HEK293 (cell line): Measurements from ENCODE around the gene TCERG1.

Experiments used
- CTCF ChIA-PET: fragments of 350-600 bp; formaldehyde crosslinking; extraction: SDS; loops from one replicate; lab custom pipeline; 2021; ENCODE audit warnings: antibody characterized with exemption; lab: Yijun Ruan, JAX
- POLR2A ChIA-PET: fragments of 300-600 bp; formaldehyde crosslinking; extraction: SDS; loops from one replicate; lab custom pipeline; 2020; ENCODE audit warnings: antibody characterized with exemption, inconsistent platforms; lab: Yijun Ruan, JAX
- H3K27ac ChIP-seq: fragments of 200-500 bp; sonication (Bioruptor generic); 2 replicates; pipeline ENCODE4 v1.5.1; 2014; ENCODE audit warnings: low read depth, low read length, control low read depth, inconsistent platforms; ENCODE audit errors: extremely low read depth
- H3K36me3 ChIP-seq, 2 experiments: fragments of 200-500 bp in 1 of 2; sonication (Bioruptor generic) in 1 of 2; 1 replicate in 1 of 2; 2 replicates in 1 of 2; pipeline ENCODE4 v1.5.1; 2014 to 2017; ENCODE audit warnings: inconsistent platforms in 2 of 2, low read length in 2 of 2; ENCODE audit not compliant: control insufficient read depth in 2 of 2, insufficient read depth in 1 of 2
- H3K4me1 ChIP-seq: fragments of 200-500 bp; sonication (Bioruptor generic); 2 replicates; pipeline ENCODE4 v1.5.1; 2014; ENCODE audit warnings: mild to moderate bottlenecking, low read length, inconsistent platforms; ENCODE audit not compliant: control insufficient read depth, insufficient read depth
- H3K4me3 ChIP-seq: 2 replicates; pipeline ENCODE4 v1.5.1; 2011; ENCODE audit warnings: low read depth, mild to moderate bottlenecking, control low read depth, low read length, moderate library complexity
- H3K9me3 ChIP-seq: fragments of 200-500 bp; sonication (Bioruptor generic); 2 replicates; pipeline ENCODE4 v1.5.1; 2014; ENCODE audit warnings: low read depth, low read length, inconsistent platforms; ENCODE audit not compliant: control insufficient read depth, insufficient read depth
- AEBP2 ChIP-seq: fragments of 450-650 bp; formaldehyde crosslinking; IDR thresholded peaks from 2 replicates; pipeline ENCODE4 v1.5.1; 2016; ENCODE audit warnings: missing biosample characterization, missing genetic modification characterization, borderline replicate concordance
- BCL6B ChIP-seq: fragments of 450-650 bp; formaldehyde crosslinking; IDR thresholded peaks from 2 replicates; pipeline ENCODE4 v1.5.1; 2017; ENCODE audit warnings: missing biosample characterization, missing genetic modification characterization
- ELK4 ChIP-seq: IDR thresholded peaks from 2 replicates; pipeline ENCODE4 v1.6.1; 2011; ENCODE audit warnings: mild to moderate bottlenecking, low read depth, low read length, borderline replicate concordance
- INSM2 ChIP-seq: fragments of 450-650 bp; formaldehyde crosslinking; IDR thresholded peaks from 2 replicates; pipeline ENCODE4 v1.5.1; 2016; ENCODE audit warnings: missing biosample characterization, missing genetic modification characterization
- OVOL3 ChIP-seq: fragments of 450-650 bp; formaldehyde crosslinking; IDR thresholded peaks from 2 replicates; pipeline ENCODE4 v1.5.1; 2016; ENCODE audit warnings: missing biosample characterization, missing genetic modification characterization
- PRDM4 ChIP-seq: fragments of 450-650 bp; formaldehyde crosslinking; IDR thresholded peaks from 2 replicates; pipeline ENCODE4 v1.5.1; 2017; ENCODE audit warnings: missing biosample characterization, missing genetic modification characterization
- YY2 ChIP-seq: fragments of 450-650 bp; formaldehyde crosslinking; IDR thresholded peaks from 2 replicates; pipeline ENCODE4 v1.5.1; 2016; ENCODE audit warnings: missing biosample characterization, missing genetic modification characterization
- ZBTB1 ChIP-seq: fragments of 450-650 bp; formaldehyde crosslinking; IDR thresholded peaks from 2 replicates; pipeline ENCODE4 v1.5.1; 2016; ENCODE audit warnings: missing biosample characterization, missing genetic modification characterization
- ZBTB6 ChIP-seq: fragments of 450-650 bp; formaldehyde crosslinking; IDR thresholded peaks from 2 replicates; pipeline ENCODE4 v1.5.1; 2017; ENCODE audit warnings: missing biosample characterization, missing genetic modification characterization
- ZNF140 ChIP-seq: fragments of 450-650 bp; formaldehyde crosslinking; IDR thresholded peaks from 2 replicates; pipeline ENCODE4 v1.5.1; 2016; ENCODE audit warnings: missing biosample characterization, missing genetic modification characterization
- ZNF155 ChIP-seq: fragments of 450-650 bp; formaldehyde crosslinking; IDR thresholded peaks from 2 replicates; pipeline ENCODE4 v1.5.1; 2016; ENCODE audit warnings: missing biosample characterization, missing genetic modification characterization
- ZNF24 ChIP-seq: fragments of 450-650 bp; formaldehyde crosslinking; IDR thresholded peaks from 2 replicates; pipeline ENCODE4 v1.5.1; 2016; ENCODE audit warnings: missing biosample characterization, missing genetic modification characterization
- ZNF433 ChIP-seq: fragments of 450-650 bp; formaldehyde crosslinking; IDR thresholded peaks from 2 replicates; pipeline ENCODE4 v1.5.1; 2016; ENCODE audit warnings: missing biosample characterization, missing genetic modification characterization, low read depth
- ZNF449 ChIP-seq: fragments of 450-650 bp; formaldehyde crosslinking; IDR thresholded peaks from 2 replicates; pipeline ENCODE4 v1.5.1; 2017; ENCODE audit warnings: missing biosample characterization, mild to moderate bottlenecking, missing genetic modification characterization, moderate library complexity
- ZNF488 ChIP-seq: fragments of 450-650 bp; formaldehyde crosslinking; IDR thresholded peaks from 2 replicates; pipeline ENCODE4 v1.5.1; 2016; ENCODE audit warnings: missing biosample characterization, missing genetic modification characterization
- ZNF501 ChIP-seq: fragments of 450-650 bp; formaldehyde crosslinking; IDR thresholded peaks from 2 replicates; pipeline ENCODE4 v1.5.1; 2016; ENCODE audit warnings: missing biosample characterization, missing genetic modification characterization
- ZNF510 ChIP-seq: fragments of 450-650 bp; formaldehyde crosslinking; IDR thresholded peaks from 2 replicates; pipeline ENCODE4 v1.5.1; 2018; ENCODE audit warnings: mild to moderate bottlenecking, missing genetic modification characterization, missing biosample characterization; ENCODE audit not compliant: insufficient replicate concordance
- ZNF677 ChIP-seq: fragments of 450-650 bp; IDR thresholded peaks from 2 replicates; pipeline ENCODE4 v1.5.0; 2018; ENCODE audit warnings: missing biosample characterization, mild to moderate bottlenecking, missing genetic modification characterization, moderate library complexity
- ZNF747 ChIP-seq: fragments of 450-650 bp; formaldehyde crosslinking; IDR thresholded peaks from 2 replicates; pipeline ENCODE4 v1.5.1; 2016; ENCODE audit warnings: missing biosample characterization, missing genetic modification characterization
- ZNF785 ChIP-seq: fragments of 450-650 bp; formaldehyde crosslinking; IDR thresholded peaks from 2 replicates; pipeline ENCODE4 v1.5.1; 2016; ENCODE audit warnings: missing biosample characterization, missing genetic modification characterization
- ZNF843 ChIP-seq: fragments of 450-650 bp; formaldehyde crosslinking; IDR thresholded peaks from 2 replicates; pipeline ENCODE4 v1.5.1; 2016; ENCODE audit warnings: missing biosample characterization, missing genetic modification characterization
- ZSCAN30 ChIP-seq: fragments of 450-650 bp; IDR thresholded peaks from 2 replicates; pipeline ENCODE4 v1.5.1; 2018; ENCODE audit warnings: missing biosample characterization, mild to moderate bottlenecking, missing genetic modification characterization, moderate library complexity
- ZXDB ChIP-seq: fragments of 450-650 bp; formaldehyde crosslinking; IDR thresholded peaks from 2 replicates; pipeline ENCODE4 v1.5.1; 2016; ENCODE audit warnings: missing biosample characterization, missing genetic modification characterization

Gene TCERG1

GRCh38 chr5:146446861-146447733 lies at the start of gene TCERG1:
Gene TCERG1 (plus strand): TSS chr5:146447333. CDS start chr5:146447350, 17 bp downstream.
- Histone ChIP-seq H3K27ac (peak within 1 kb of the TSS; percentile 87), H3K4me3 (peak within 1 kb of the TSS; percentile 100), H3K9me3 (no peaks in the 10 kb centered on the region), H3K36me3 (no peaks in the 10 kb centered on the region), H3K4me1 (peaks cover 12% of the 10 kb centered on the region; the same call in 1 of the 2 replicates)
- ChIA-PET CTCF (interaction anchor here (0.6 to 1.4 kb wide), 20 partner anchors 8 to 1048 kb away, joined by 3 to 11 read pairs (median 4); partner anchors contain the start of gene PRELID2), POLR2A (interaction anchor here (0.9 to 1.0 kb wide), 2 partner anchors 20 to 264 kb away, joined by 3 to 4 read pairs; partner anchors contain the start of gene LARS1)
- TF ChIP-seq ZXDB (tag by site-specific recombination), result peak; percentile 78
- TF ChIP-seq ZNF24 (tag by site-specific recombination), result peak; percentile 44; the same call in 1 of the 2 replicates
- TF ChIP-seq ZBTB6 (tag by site-specific recombination), result 0 out of 2 replicates have a peak, but pooled peaks have one; percentile 49
- TF ChIP-seq ZNF155 (tag by site-specific recombination), result no peak
- TF ChIP-seq YY2 (tag by site-specific recombination), result peak; percentile 91
- TF ChIP-seq AEBP2, result no peak
- TF ChIP-seq ZNF140 (tag by site-specific recombination), result no peak
- no peak for TF ChIP-seq ZNF785 (tag by site-specific recombination)
- TF ChIP-seq INSM2 (tag by site-specific recombination), result peak; percentile 22; the same call in 1 of the 2 replicates
- TF ChIP-seq ELK4, result no peak
- 0 out of 2 replicates have a peak, but pooled peaks have one; percentile 50 for TF ChIP-seq ZNF449
- no peak for TF ChIP-seq ZNF747
- no peak for TF ChIP-seq ZNF488
- no peak for TF ChIP-seq ZNF677 (tag by site-specific recombination)
- TF ChIP-seq ZSCAN30 (tag by site-specific recombination), result peak; percentile 91; the same call in 1 of the 2 replicates
- no peak for TF ChIP-seq BCL6B (tag by site-specific recombination)
- no peak for TF ChIP-seq ZNF510 (tag by site-specific recombination)
- no peak for TF ChIP-seq ZBTB1
- TF ChIP-seq ZNF433 (tag by site-specific recombination), result no peak
- TF ChIP-seq OVOL3, result peak; percentile 65; the same call in 1 of the 2 replicates
- TF ChIP-seq PRDM4 (tag by site-specific recombination), result no peak
- peak; percentile 61 for TF ChIP-seq ZNF501 (tag by site-specific recombination)
- 0 out of 2 replicates have a peak, but pooled peaks have one; percentile 14 for TF ChIP-seq ZNF843 (tag by site-specific recombination)
